ENCODE data around the gene SYT2.
"Not testable (repeated sequence)": the region's sequence is repeated elsewhere in the genome, so short reads cannot be mapped to it uniquely, and the experiment has no call there.

Gene SYT2

DNA sequence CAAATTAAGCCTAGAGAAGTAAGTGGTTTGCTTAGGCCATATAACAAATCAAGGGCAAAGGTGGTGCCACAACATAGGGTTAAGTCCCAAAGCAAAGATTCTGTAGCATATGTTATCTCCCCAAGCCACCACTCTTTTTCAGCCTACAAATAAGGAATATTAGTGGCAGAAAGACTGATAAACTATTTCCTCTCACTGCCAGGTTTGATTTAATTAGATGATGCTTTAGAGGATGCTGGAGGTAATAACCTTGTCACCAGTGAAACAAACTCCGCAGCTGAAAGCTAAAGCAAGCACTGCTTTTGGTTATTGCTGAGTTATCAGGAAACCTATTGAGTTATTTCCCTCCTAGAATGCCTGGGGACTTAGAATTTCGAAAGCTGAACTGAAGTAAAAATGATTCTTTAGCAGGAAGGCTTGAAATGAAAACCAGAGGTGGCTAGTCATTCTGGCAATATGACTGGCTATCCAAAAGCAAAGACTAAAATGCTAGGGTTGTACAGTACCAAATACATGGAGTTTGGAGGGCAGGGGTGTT lies 145.2 kb downstream of the SYT2 start:
- H3K4me3 ChIP-seq (ENCODE audit: control insufficient read depth, low read depth, low read length) = no peak overlapping the region
- DNase-seq (ENCODE audit: low read depth) = no peak
- TF ChIP-seq CTCF (conservative IDR thresholded peaks at IDR 0.05; ENCODE audit: control insufficient read depth, insufficient read depth, low read depth, low read length) = no peak

- no peak overlapping the region for H3K4me3 ChIP-seq (ENCODE audit: control insufficient read depth, low read depth, low read length)
- DNase-seq (ENCODE audit: low read depth) = no peak
- no peak for TF ChIP-seq CTCF (conservative IDR thresholded peaks at IDR 0.05; ENCODE audit: control insufficient read depth, insufficient read depth, low read depth, low read length)
Observed at GRCh38 chr1:202563818-202564217, 146.4 kb downstream of the SYT2 start.

DNA sequence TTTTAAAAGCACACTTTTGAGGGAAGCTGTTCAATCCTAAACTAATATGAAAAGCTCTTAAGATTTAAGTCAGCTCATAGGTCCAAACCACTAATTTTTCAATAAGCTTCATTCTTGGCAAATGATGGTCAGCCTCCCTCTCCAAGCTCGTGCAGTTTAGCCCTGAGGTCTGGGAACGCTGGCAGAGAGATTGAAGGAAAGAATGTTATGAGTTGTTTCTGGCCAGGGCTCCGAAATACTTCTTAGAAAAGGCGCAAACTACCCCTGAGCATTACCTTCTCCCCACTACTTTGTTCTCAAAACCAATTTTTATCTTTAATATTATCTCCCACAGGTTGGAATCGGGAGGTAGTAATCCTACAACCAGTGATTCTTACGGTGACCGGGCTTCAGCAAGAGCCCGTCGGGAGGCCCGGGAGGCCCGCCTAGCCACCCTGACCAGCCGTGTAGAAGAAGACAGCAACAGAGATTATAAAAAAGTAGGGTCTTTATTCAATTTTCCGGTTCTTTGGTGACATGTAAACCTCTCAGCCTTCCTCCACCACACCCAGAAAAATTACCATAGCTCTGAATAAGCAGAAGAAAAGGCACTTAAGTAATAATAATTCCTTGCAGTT lies 147.7 kb downstream of the SYT2 start:
- DNase-seq (ENCODE audit: low read depth) = no peak
- H3K4me3 ChIP-seq (ENCODE audit: control insufficient read depth, low read depth, low read length) = no peak overlapping the region
- no peak for TF ChIP-seq CTCF (conservative IDR thresholded peaks at IDR 0.05; ENCODE audit: control insufficient read depth, insufficient read depth, low read depth, low read length)

GRCh38 chr1:202561726-202562443 lies 148.4 kb downstream of the SYT2 start:
- no peak for DNase-seq (ENCODE audit: low read depth)
- TF ChIP-seq CTCF (conservative IDR thresholded peaks at IDR 0.05; ENCODE audit: control insufficient read depth, insufficient read depth, low read depth, low read length) = peak; percentile 38
- no peak overlapping the region for H3K4me3 ChIP-seq (ENCODE audit: control insufficient read depth, low read depth, low read length)

- no peak overlapping the region for H3K4me3 ChIP-seq (ENCODE audit: control insufficient read depth, low read depth, low read length)
- DNase-seq (ENCODE audit: low read depth) = no peak
- TF ChIP-seq CTCF (conservative IDR thresholded peaks at IDR 0.05; ENCODE audit: control insufficient read depth, insufficient read depth, low read depth, low read length) = no peak
Observed at GRCh38 chr1:202561240-202561639, 149.0 kb downstream of the SYT2 start.

DNA sequence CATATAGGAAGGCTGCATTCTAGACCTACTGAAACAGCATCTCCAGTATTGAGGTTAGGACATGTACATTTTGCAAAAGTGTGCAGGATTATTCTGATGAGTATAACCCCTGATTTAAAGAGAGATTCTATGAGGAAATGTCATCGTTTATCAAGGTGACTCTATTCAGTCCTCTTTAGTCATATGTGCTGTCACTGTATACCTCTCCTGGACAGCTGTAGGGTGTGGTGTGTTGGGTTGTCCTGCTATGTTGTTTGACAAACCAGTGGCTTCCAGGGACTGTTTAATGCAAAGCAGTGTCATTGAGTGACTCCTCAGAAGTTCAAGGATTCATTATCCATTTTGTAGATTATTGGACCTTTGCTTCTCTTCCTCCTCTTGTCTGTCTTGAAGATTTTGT lies 152.6 kb downstream of the SYT2 start:
- not testable (repeated sequence) for DNase-seq (ENCODE audit: low read depth); H3K4me3 ChIP-seq (ENCODE audit: control insufficient read depth, low read depth, low read length)

DNA sequence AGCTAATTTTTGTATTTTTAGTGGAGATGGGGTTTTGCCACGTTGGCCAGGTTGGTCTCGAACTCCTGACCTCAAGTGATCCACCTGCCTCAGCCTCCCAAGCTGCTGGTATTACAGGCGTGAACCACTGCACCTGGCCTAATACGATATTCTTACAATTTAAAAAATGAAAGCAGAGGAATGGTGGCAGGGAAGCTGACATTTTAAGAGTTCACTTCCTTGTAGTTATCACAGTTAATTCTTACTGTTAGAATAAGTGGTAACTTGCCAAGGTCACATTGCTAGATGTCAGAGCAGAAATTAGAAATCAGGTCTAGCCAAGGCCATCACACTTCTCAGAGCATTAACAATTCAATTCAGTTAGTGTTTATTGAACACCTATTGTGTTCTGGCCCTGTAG lies 154.2 kb downstream of the SYT2 start:
- DNase-seq (ENCODE audit: low read depth); H3K4me3 ChIP-seq (ENCODE audit: control insufficient read depth, low read depth, low read length): not testable (repeated sequence)

DNA sequence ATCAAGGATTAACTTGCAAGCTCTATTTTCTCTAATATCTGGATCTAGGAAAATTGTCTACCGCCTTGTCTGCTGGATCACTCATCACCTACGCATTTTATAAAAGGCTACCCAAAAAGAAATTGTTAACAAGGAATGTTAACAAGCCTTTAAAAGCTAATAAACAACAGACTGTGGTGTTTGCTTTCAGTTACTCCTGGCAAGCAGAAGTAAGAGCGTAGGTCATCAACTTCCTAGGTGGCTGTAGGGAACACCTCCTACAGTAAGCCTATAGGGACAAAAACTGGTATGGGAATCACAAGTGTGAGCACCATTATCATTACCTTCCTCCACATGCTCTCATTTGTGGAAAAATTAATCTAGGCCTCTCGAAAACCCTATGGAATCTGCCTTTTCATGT lies 155.6 kb downstream of the SYT2 start:
- DNase-seq (ENCODE audit: low read depth); H3K4me3 ChIP-seq (ENCODE audit: control insufficient read depth, low read depth, low read length): not testable (repeated sequence)

All from fibroblast of mammary gland (primary cell).